Neural cell (in vitro differentiated cells): Measurements from ENCODE around the gene NSMCE1. TPM values are rescaled to one million over a fixed set of nuclear protein-coding genes. Genes with fewer than 3 reads are reported as not detected.

ENCODE experiments used
- H2AFZ ChIP-seq: fragments of 200-600, 300-800 bp; sonication (generic), shearing (Covaris generic); 2 replicates; pipeline ENCODE4 v1.6.0; 2014; ENCODE audit warnings: low read depth, mild to moderate bottlenecking, antibody characterized with exemption, low read length, moderate library complexity
- H3F3A ChIP-seq: fragments of 200-600 bp; shearing (Covaris generic); 2 replicates; pipeline ENCODE4 v1.6.1; 2016; ENCODE audit warnings: mild to moderate bottlenecking, moderate library complexity, mixed read lengths, antibody characterized with exemption, low read length; ENCODE audit not compliant: insufficient read depth, poor library complexity, severe bottlenecking
- H3K27ac ChIP-seq: fragments of 200-600, 300-800 bp; sonication (generic), shearing (Covaris generic); 2 replicates; pipeline ENCODE4 v1.5.1; 2014; ENCODE audit warnings: mild to moderate bottlenecking, low read length, moderate library complexity
- H3K27me3 ChIP-seq: fragments of 300-800, 200-600 bp; sonication (generic), shearing (Covaris generic); 2 replicates; pipeline ENCODE4 v1.6.0; 2014; ENCODE audit warnings: mild to moderate bottlenecking, low read depth, low read length, moderate library complexity; ENCODE audit not compliant: insufficient read depth
- H3K36me3 ChIP-seq: fragments of 300-800, 200-600 bp; sonication (generic), shearing (Covaris generic); 2 replicates; pipeline ENCODE4 v1.5.1; 2014; ENCODE audit warnings: mild to moderate bottlenecking, antibody characterized with exemption, low read length, moderate library complexity; ENCODE audit not compliant: insufficient read depth
- H3K4me2 ChIP-seq: fragments of 300-800, 200-600 bp; sonication (generic), shearing (Covaris generic); 2 replicates; pipeline ENCODE4 v1.6.0; 2014; ENCODE audit warnings: mild to moderate bottlenecking, low read length
- H3K4me3 ChIP-seq: fragments of 300-800, 200-600 bp; sonication (generic), shearing (Covaris generic); 2 replicates; pipeline ENCODE4 v1.5.1; 2014; ENCODE audit warnings: mild to moderate bottlenecking, low read length, moderate library complexity
- H3K79me2 ChIP-seq: fragments of 200-600 bp; shearing (Covaris generic); replicated peaks from 2 replicates; pipeline ENCODE4 v1.6.0; 2014; ENCODE audit warnings: mild to moderate bottlenecking, low read length, moderate library complexity; ENCODE audit not compliant: insufficient read depth
- H3K9ac ChIP-seq: fragments of 300-800, 200-600 bp; sonication (generic), shearing (Covaris generic); 2 replicates; pipeline ENCODE4 v1.6.1; 2016; ENCODE audit warnings: mild to moderate bottlenecking, low read length, mixed read lengths
- H3K9me2 ChIP-seq: fragments of 200-600 bp; shearing (Covaris generic); 2 replicates; pipeline ENCODE4 v1.6.1; 2016; ENCODE audit warnings: mild to moderate bottlenecking, low read length, mixed read lengths; ENCODE audit not compliant: insufficient read depth
- H3K9me3 ChIP-seq: fragments of 200-600, 300-800 bp; sonication (generic), shearing (Covaris generic); 2 replicates; pipeline ENCODE4 v1.6.1; 2016; ENCODE audit warnings: mild to moderate bottlenecking, mixed run types, low read length, moderate library complexity, mixed read lengths
- H4K20me1 ChIP-seq: fragments of 200-600 bp; shearing (Covaris generic); 2 replicates; pipeline ENCODE4 v1.6.1; 2016; ENCODE audit warnings: mild to moderate bottlenecking, mixed run types; ENCODE audit not compliant: insufficient read depth
- EP300 ChIP-seq: fragments of 450-650 bp; conservative IDR thresholded peaks from 2 replicates; pipeline ENCODE4 v1.6.1; 2014; ENCODE audit warnings: antibody characterized with exemption, mild to moderate bottlenecking, moderate library complexity; ENCODE audit not compliant: poor library complexity, severe bottlenecking
- EZH2 ChIP-seq: fragments of 200-600, 300-800 bp; shearing (Covaris generic), sonication (generic); IDR thresholded peaks from 2 replicates; pipeline ENCODE4 v1.6.1; 2014; ENCODE audit warnings: antibody characterized with exemption, low read length, borderline replicate concordance, mild to moderate bottlenecking; ENCODE audit not compliant: insufficient read depth, poor library complexity, severe bottlenecking
- MXI1 ChIP-seq: fragments of 450-650 bp; conservative IDR thresholded peaks from 2 replicates; pipeline ENCODE4 v1.6.1; 2014; ENCODE audit warnings: antibody characterized with exemption, mild to moderate bottlenecking; ENCODE audit not compliant: poor library complexity, severe bottlenecking
- POLR2AphosphoS5 ChIP-seq: IDR thresholded peaks from 2 replicates; pipeline ENCODE4 v1.6.1; 2012
- RAD21 ChIP-seq: fragments of 450-650 bp; conservative IDR thresholded peaks from 2 replicates; pipeline ENCODE4 v1.6.1; 2014; ENCODE audit warnings: antibody characterized with exemption, mild to moderate bottlenecking, moderate library complexity
- REST ChIP-seq: IDR thresholded peaks from 2 replicates; pipeline ENCODE4 v1.6.1; 2012; ENCODE audit warnings: borderline replicate concordance
- SMC3 ChIP-seq: fragments of 450-650 bp; conservative IDR thresholded peaks from 2 replicates; pipeline ENCODE4 v1.6.1; 2014; ENCODE audit warnings: antibody characterized with exemption, mild to moderate bottlenecking, moderate library complexity; ENCODE audit not compliant: poor library complexity
- TAF1 ChIP-seq: IDR thresholded peaks from 2 replicates; pipeline ENCODE4 v1.6.1; 2012; ENCODE audit warnings: low read depth
- polyA plus RNA-seq: library from polyadenylated mRNA; depleted of rRNA; stranded (reverse); fragments of >200 nt; gene quantifications from 2 replicates; pipeline ENCODE4 v1.2.3, GENCODE V29; 2014
- TF ChIP-seq, protein P1 (sequence below): fragments of 450-650 bp; IDR thresholded peaks from 2 replicates; pipeline ENCODE4 v1.5.1; 2014; ENCODE audit warnings: antibody characterized with exemption, mild to moderate bottlenecking, moderate library complexity; ENCODE audit not compliant: poor library complexity, severe bottlenecking

NSMCE1 gene
- polyA plus RNA-seq, 1 donor from 2014 or later: 11.5 TPM

- Histone ChIP-seq H2AFZ (no peak overlapping the region), H3K27me3 (no peaks in the 10 kb centered on the region), H3K4me2 (no peak overlapping the region), H3F3A (no peaks in the 10 kb centered on the region), H3K9me3 (no peaks in the 10 kb centered on the region), H3K27ac (no peak overlapping the region), H3K79me2 (no peaks in the 10 kb centered on the region), H3K9ac (no peak overlapping the region), H3K4me3 (no peak overlapping the region), H3K9me2 (no peaks in the 10 kb centered on the region), H3K36me3 (no peaks in the 10 kb centered on the region), H4K20me1 (no peaks in the 10 kb centered on the region)
- TF ChIP-seq REST: no peak
- no peak for TF ChIP-seq RAD21
- TF ChIP-seq POLR2AphosphoS5: no peak
- TF ChIP-seq, protein P1, sequence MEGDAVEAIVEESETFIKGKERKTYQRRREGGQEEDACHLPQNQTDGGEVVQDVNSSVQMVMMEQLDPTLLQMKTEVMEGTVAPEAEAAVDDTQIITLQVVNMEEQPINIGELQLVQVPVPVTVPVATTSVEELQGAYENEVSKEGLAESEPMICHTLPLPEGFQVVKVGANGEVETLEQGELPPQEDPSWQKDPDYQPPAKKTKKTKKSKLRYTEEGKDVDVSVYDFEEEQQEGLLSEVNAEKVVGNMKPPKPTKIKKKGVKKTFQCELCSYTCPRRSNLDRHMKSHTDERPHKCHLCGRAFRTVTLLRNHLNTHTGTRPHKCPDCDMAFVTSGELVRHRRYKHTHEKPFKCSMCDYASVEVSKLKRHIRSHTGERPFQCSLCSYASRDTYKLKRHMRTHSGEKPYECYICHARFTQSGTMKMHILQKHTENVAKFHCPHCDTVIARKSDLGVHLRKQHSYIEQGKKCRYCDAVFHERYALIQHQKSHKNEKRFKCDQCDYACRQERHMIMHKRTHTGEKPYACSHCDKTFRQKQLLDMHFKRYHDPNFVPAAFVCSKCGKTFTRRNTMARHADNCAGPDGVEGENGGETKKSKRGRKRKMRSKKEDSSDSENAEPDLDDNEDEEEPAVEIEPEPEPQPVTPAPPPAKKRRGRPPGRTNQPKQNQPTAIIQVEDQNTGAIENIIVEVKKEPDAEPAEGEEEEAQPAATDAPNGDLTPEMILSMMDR: no peak
- TF ChIP-seq TAF1: no peak
- TF ChIP-seq EP300: no peak
- TF ChIP-seq EZH2: no peak
- TF ChIP-seq SMC3: no peak
- TF ChIP-seq MXI1: no peak
Measured at GRCh38 chr16:27198451-27199234, 69.9 kb downstream of the NSMCE1 start.

- Histone ChIP-seq H3K4me2 (no peak overlapping the region), H3K9me2 (no peaks in the 10 kb centered on the region), H3K79me2 (no peaks in the 10 kb centered on the region), H3K4me3 (no peak overlapping the region), H3K27ac (no peak overlapping the region), H3K9me3 (no peaks in the 10 kb centered on the region), H3F3A (no peaks in the 10 kb centered on the region), H4K20me1 (no peaks in the 10 kb centered on the region), H3K9ac (no peak overlapping the region), H3K27me3 (no peaks in the 10 kb centered on the region), H3K36me3 (no peaks in the 10 kb centered on the region), H2AFZ (no peak overlapping the region)
- TF ChIP-seq SMC3: no peak
- TF ChIP-seq TAF1: no peak
- no peak for TF ChIP-seq REST
- TF ChIP-seq EP300: no peak
- no peak for TF ChIP-seq MXI1
- TF ChIP-seq, protein P1: no peak
- no peak for TF ChIP-seq POLR2AphosphoS5
- TF ChIP-seq EZH2: no peak
- no peak for TF ChIP-seq RAD21
Measured at GRCh38 chr16:27197004-27197403, 71.6 kb downstream of the NSMCE1 start.
